Coronary artery (tissue), 2 donors: Measurements from ENCODE around the gene TAMALIN.

ENCODE experiments used
- DNase-seq: peaks from one replicate; pipeline ENCODE4 v3.0.0-alpha.2; 2017; ENCODE audit warnings: low spot score
- H3K27ac ChIP-seq, 2 donors: fragments of 200-600 bp; sonication (generic); one replicate each; pipeline ENCODE4 v1.5.1; 2016 to 2019
- H3K4me3 ChIP-seq: fragments of 200-600 bp; sonication (generic); 2 replicates; pipeline ENCODE4 v1.5.1; 2016; ENCODE audit warnings: mild to moderate bottlenecking, moderate library complexity
- TF ChIP-seq, protein P1 (sequence below): fragments of 200-600 bp; sonication (generic); IDR thresholded peaks from one replicate; pipeline ENCODE4 v1.5.1; 2019; ENCODE audit warnings: antibody characterized with exemption

The TAMALIN gene

DNA sequence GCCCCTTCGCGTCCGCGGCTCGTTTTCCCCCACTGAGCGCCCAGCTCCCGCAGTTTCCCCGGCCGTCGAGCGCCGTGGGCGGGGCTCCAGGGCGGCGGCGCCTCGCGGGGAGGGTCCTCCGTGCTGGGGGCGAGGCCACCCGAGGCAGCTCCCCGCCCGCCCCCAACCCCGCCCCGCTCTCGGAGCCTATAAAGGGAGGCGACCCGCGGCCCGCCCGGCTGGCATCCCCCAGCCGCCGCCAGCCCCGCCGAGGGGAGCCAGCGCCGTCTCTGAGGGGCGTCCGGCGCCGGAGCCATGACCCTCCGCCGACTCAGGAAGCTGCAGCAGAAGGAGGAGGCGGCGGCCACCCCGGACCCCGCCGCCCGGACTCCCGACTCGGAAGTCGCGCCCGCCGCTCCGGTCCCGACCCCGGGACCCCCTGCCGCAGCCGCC, at the start of gene TAMALIN:
Gene TAMALIN, plus strand, starts transcription at position 221 of the 432 bp plus-strand sequence. Its CDS starts 74 bp downstream, at position 295.
- no peak for DNase-seq
- H3K27ac ChIP-seq = peak within 1 kb of the TSS; percentile 59 to 90

DNA sequence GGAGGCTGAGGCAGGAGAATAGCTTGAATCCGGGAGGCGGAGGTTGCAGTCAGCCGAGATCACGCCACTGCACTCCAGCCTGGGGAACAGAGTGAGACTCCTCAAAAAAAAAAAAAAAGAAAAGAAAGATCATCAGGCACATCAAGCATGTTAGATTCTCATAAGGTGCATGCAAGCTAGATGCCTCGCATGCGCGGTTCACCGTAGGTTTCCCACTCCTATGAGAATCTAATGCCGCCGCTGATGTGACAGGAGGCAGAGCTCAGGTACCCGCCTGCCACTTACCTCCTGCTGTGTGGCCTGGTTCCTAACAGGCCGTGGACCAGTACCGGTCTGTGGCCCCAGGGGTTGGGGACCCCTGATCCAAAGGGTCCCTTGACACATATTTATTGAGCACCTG, 48.2 kb upstream of the TAMALIN start:
- no peak overlapping the region for H3K4me3 ChIP-seq
- TF ChIP-seq, protein P1, sequence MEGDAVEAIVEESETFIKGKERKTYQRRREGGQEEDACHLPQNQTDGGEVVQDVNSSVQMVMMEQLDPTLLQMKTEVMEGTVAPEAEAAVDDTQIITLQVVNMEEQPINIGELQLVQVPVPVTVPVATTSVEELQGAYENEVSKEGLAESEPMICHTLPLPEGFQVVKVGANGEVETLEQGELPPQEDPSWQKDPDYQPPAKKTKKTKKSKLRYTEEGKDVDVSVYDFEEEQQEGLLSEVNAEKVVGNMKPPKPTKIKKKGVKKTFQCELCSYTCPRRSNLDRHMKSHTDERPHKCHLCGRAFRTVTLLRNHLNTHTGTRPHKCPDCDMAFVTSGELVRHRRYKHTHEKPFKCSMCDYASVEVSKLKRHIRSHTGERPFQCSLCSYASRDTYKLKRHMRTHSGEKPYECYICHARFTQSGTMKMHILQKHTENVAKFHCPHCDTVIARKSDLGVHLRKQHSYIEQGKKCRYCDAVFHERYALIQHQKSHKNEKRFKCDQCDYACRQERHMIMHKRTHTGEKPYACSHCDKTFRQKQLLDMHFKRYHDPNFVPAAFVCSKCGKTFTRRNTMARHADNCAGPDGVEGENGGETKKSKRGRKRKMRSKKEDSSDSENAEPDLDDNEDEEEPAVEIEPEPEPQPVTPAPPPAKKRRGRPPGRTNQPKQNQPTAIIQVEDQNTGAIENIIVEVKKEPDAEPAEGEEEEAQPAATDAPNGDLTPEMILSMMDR = no peak
- no peak overlapping the region for H3K27ac ChIP-seq
- peak; percentile 38 for DNase-seq

More for the DNA sequence above, at the start of gene TAMALIN:
- TF ChIP-seq, protein P1 = no peak
- H3K4me3 ChIP-seq = peak within 1 kb of the TSS; percentile 84

DNA sequence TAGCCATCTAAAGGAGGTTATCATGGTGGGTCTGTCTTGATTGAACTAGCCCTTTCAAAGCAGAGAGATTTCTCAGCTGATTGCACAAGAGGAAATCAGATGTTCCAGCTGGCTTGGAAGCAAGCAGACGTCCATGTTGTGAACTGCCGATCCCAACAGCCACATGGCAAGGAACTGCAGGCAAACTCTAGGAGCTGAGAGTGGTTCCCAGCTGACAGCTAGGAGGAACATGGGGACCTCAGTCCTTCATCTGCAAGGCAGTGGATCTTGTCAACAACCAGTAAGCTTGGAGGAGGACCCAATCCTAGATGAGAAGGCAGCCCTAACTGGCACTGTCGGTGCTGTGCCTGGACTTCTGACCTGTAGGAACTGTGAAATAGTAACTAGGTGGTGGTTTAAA, 47.5 kb upstream of the TAMALIN start:
- Histone ChIP-seq H3K27ac (no peak overlapping the region), H3K4me3 (no peak overlapping the region)
- peak; percentile 40 for DNase-seq
- TF ChIP-seq, protein P1 = no peak

DNA sequence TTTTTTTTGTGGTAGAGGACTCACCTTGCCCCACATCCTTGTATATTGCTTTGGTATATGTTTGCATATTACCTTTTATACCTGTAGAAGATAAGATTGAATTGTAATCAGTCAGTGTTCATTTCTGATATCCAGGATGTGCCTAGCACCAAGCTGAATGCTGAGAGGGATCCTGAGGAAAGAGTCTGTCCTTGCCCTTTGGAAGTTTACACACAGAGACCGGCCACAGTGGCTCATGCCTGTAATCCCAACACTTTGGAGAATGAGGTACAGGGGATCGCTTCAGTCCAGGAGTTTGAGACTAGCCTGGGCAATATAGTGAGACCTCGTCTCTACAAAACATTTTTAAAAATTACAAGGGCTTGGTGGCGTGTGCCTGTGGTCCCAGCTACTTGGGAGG, 46.8 kb upstream of the TAMALIN start:
- Histone ChIP-seq H3K4me3 (no peak overlapping the region), H3K27ac (no peak overlapping the region)
- DNase-seq = no peak
- TF ChIP-seq, protein P1 = no peak

DNA sequence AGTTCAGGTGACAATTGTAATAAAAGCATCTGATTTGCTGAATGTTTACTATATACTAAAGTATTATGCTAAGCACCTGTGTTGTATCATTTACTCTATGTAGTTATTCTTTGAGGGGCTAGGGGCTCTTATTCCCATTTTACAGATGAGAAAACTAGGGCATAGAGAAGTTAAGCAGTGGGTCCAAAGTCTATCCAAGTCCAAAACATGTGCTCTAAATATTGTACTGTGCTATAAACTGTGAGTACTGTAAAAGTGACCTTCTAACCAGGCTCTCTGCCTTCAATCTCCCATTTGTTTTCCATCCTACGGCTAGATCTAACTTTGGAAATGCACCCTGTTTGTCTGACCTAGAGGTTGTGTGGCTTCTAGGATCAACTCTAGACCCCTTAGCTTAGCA, 46.3 kb upstream of the TAMALIN start:
- H3K4me3 ChIP-seq = no peak overlapping the region
- no peak for DNase-seq
- H3K27ac ChIP-seq = no peak overlapping the region
- TF ChIP-seq, protein P1 = no peak

DNA sequence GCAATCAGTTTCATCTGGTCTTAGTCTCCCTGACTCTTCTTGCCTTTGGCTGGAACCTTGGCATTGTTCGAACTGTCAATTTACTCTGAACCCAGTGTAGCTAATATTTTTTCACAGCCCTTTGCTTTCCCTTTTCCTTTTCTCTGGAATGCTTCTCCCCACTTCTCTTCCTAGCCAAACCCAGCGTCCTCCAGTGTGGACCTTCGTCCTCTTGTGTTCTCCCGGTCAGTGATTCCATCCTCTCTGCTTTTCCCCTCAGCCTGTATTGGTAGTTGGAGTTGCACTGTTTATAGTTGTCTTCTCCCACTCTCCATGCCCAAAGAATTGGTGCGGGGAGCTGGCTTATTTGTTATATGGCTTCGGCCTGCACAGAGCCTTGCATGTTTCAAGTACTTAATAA, 45.9 kb upstream of the TAMALIN start:
- Histone ChIP-seq H3K27ac (no peak overlapping the region), H3K4me3 (no peak overlapping the region)
- TF ChIP-seq, protein P1 = no peak
- DNase-seq = peak; percentile 38

DNA sequence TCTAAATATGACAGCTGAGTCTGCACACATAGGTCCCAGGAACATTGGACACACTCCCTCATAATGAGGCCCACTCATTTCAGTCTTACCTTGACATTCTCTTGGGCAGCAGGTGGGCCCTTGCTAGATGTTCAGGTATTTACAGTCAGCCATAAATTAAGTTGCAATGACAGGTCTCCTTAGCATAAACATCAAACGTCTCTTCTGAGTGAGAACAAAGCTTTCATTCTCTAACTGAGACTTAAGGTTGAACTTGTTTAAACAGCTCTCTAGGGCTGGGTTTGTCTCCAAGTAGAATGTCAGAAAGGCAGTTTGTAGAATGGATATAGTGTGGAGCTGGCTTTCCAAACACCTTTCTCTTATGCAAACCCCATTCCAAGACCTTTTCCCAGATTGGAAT, 44.9 kb upstream of the TAMALIN start:
- peak; percentile 0 for DNase-seq

More for the DNA sequence above, 44.9 kb upstream of the TAMALIN start:
- TF ChIP-seq, protein P1 = no peak
- no peak overlapping the region for H3K27ac ChIP-seq
- H3K4me3 ChIP-seq = no peak overlapping the region
